A673 (cell line): Measurements from ENCODE around the gene PLA2G4F.

ENCODE experiments used
- EZH2 ChIP-seq: fragments of 200-600 bp; sonication (generic); IDR thresholded peaks from 2 replicates; pipeline ENCODE4 v1.6.1; 2017; ENCODE audit warnings: borderline replicate concordance, low read depth, mild to moderate bottlenecking, mixed read lengths, antibody characterized with exemption, low read length; ENCODE audit not compliant: poor library complexity, severe bottlenecking
- TF ChIP-seq, protein P1 (sequence below): fragments of 300-800, 200-600 bp; sonication (generic); conservative IDR thresholded peaks from 2 replicates; pipeline ENCODE4 v1.5.1; 2017; ENCODE audit warnings: low read depth, mild to moderate bottlenecking, antibody characterized with exemption, low read length, moderate library complexity, mixed read lengths

DNA sequence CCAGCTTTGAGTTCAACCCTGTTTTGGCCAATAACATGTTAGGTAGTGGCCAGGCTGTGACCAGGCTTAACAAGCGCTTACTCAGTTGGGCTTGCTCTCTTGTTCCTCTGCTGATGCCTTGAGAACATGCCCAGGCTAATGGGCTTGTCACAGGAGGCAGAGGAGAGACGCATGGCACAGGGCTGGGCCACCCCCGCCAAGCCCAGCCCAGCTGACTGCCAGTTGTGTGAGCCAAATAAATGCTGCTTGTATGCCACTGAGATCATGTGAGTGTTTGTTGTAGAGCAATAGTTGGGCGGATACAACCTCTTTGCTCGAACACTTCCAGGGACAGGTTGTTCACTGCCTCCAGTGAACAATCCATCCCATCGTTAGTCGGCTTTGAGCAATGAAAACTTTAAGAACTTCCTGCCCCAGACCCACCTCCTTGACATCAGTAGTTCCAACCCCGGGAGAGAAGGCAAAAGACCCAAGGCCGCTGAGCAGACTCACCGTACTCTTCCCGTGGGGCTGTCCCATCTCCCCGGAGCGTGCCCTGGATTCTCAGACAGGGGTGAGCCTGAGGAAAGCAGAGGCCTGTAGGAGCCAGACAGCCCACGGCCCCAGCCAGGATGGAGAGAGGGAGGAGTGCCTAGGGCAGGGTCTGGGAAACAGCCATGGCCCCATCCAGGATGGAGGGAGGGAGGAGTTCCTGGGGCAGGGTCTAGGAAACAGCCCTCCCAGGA is 4.1 kb downstream of the PLA2G4F start:
- TF ChIP-seq, protein P1, sequence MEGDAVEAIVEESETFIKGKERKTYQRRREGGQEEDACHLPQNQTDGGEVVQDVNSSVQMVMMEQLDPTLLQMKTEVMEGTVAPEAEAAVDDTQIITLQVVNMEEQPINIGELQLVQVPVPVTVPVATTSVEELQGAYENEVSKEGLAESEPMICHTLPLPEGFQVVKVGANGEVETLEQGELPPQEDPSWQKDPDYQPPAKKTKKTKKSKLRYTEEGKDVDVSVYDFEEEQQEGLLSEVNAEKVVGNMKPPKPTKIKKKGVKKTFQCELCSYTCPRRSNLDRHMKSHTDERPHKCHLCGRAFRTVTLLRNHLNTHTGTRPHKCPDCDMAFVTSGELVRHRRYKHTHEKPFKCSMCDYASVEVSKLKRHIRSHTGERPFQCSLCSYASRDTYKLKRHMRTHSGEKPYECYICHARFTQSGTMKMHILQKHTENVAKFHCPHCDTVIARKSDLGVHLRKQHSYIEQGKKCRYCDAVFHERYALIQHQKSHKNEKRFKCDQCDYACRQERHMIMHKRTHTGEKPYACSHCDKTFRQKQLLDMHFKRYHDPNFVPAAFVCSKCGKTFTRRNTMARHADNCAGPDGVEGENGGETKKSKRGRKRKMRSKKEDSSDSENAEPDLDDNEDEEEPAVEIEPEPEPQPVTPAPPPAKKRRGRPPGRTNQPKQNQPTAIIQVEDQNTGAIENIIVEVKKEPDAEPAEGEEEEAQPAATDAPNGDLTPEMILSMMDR: no peak
- TF ChIP-seq EZH2: no peak
